ENCODE measurements around the gene OSCP1. TPM values are rescaled to one million over a fixed set of nuclear protein-coding genes. Genes with fewer than 3 reads are reported as not detected.

Gene OSCP1
- polyA plus RNA-seq, 1 of the 3 experiments (the other 2 are of a cell fraction) = 11.9 TPM

DNA sequence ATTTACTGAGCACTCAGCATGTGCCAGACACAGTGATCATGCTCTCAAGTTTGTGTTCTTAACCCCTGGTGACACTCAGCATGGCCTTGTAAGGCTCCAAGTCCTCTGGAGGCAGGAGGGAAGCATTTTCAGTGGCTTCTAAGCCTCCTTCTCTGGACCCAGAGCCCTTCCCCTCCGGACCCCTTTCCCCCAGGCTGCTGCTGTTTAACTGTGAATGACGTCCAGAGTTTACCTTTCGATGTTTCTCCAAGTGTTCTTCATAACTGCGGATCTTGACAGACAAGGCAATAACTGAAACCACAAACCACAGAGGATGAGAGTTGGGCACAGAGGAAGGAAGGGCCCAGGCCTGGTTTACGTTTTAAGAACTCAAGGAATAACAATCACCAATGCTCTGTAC, 7.4 kb upstream of the OSCP1 start:
- no peak for DNase-seq
- no peak overlapping the region for H3K9ac ChIP-seq
- TF ChIP-seq TAF1 (IDR thresholded peaks at IDR 0.05; ENCODE audit: borderline replicate concordance, low read depth, low read length) = no peak
- TF ChIP-seq RXRA (IDR thresholded peaks at IDR 0.05; ENCODE audit: borderline replicate concordance, low read depth) = no peak
- TF ChIP-seq FOSL2 (IDR thresholded peaks at IDR 0.05; ENCODE audit: borderline replicate concordance, low read depth) = no peak
- no peak for TF ChIP-seq ELF1 (IDR thresholded peaks at IDR 0.05)
- TF ChIP-seq, protein P1, sequence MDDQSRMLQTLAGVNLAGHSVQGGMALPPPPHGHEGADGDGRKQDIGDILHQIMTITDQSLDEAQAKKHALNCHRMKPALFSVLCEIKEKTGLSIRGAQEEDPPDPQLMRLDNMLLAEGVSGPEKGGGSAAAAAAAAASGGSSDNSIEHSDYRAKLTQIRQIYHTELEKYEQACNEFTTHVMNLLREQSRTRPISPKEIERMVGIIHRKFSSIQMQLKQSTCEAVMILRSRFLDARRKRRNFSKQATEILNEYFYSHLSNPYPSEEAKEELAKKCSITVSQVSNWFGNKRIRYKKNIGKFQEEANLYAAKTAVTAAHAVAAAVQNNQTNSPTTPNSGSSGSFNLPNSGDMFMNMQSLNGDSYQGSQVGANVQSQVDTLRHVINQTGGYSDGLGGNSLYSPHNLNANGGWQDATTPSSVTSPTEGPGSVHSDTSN (IDR thresholded peaks at IDR 0.05) = no peak
- TF ChIP-seq TCF12 (IDR thresholded peaks at IDR 0.05) = no peak
- no peak for TF ChIP-seq USF2 (IDR thresholded peaks at IDR 0.05; ENCODE audit: borderline replicate concordance, low read depth, low read length)
- TF ChIP-seq RFX5 (IDR thresholded peaks at IDR 0.05; ENCODE audit: low read length) = no peak
- H3K27me3 ChIP-seq (ENCODE audit: insufficient read depth) = no peaks in the 10 kb centered on the region
- no peak overlapping the region for H3K4me2 ChIP-seq
- ChIA-PET POLR2A (no interaction called here), CTCF (no interaction called here)
- H3K36me3 ChIP-seq (replicated peaks in 1 of 2; ENCODE audit: control insufficient read depth in 1 of 2, insufficient read depth in 2 of 2, low read length in 1 of 2) = peaks cover 46 to 60% of the 10 kb centered on the region in 2 experiments
- no peaks in the 10 kb centered on the region for H4K20me1 ChIP-seq (ENCODE audit: insufficient read depth)
- no peak overlapping the region for H2AFZ ChIP-seq (ENCODE audit: low read depth)
- no peaks in the 10 kb centered on the region for H3K4me1 ChIP-seq (ENCODE audit: control insufficient read depth in 1 of 2, insufficient read depth in 2 of 2, low read depth in 1 of 2, low read length in 1 of 2)
- H3K4me3 ChIP-seq (ENCODE audit: low read depth in 2 of 2, low read length in 1 of 2) = no peak overlapping the region
- H3K9me2 ChIP-seq = no peaks in the 10 kb centered on the region
- WGBS (ENCODE audit: low lambda C conversion rate) = 93% methylated on average over 5 of the region's 5 CpGs
- no peaks in the 10 kb centered on the region for H3K9me3 ChIP-seq
- peaks cover under 1% of the 10 kb centered on the region for H3K79me2 ChIP-seq (ENCODE audit: insufficient read depth)
- peaks cover 12% of the 10 kb centered on the region for H3F3A ChIP-seq (replicated peaks; ENCODE audit: insufficient read depth)
- no peak overlapping the region for H3K27ac ChIP-seq (ENCODE audit: low read depth in 2 of 2, low read length in 1 of 2)

- H3K9me2 ChIP-seq = no peaks in the 10 kb centered on the region
- H3K4me3 ChIP-seq (ENCODE audit: low read depth in 2 of 2, low read length in 1 of 2) = no peak overlapping the region
- H3F3A ChIP-seq (replicated peaks; ENCODE audit: insufficient read depth) = peaks cover 12% of the 10 kb centered on the region
- H3K79me2 ChIP-seq (ENCODE audit: insufficient read depth) = no peaks in the 10 kb centered on the region
- peaks cover 44 to 51% of the 10 kb centered on the region in 2 experiments for H3K36me3 ChIP-seq (replicated peaks in 1 of 2; ENCODE audit: control insufficient read depth in 1 of 2, insufficient read depth in 2 of 2, low read length in 1 of 2)
- CTCF ChIA-PET = no interaction called here
- no peak for DNase-seq
- no peaks in the 10 kb centered on the region for H3K27me3 ChIP-seq (ENCODE audit: insufficient read depth)
- TF ChIP-seq IRF3 (IDR thresholded peaks at IDR 0.05; ENCODE audit: low read depth, low read length) = no peak
- no peak for TF ChIP-seq MXI1 (IDR thresholded peaks at IDR 0.05; ENCODE audit: low read depth, low read length)
- no peak for TF ChIP-seq USF1 (IDR thresholded peaks at IDR 0.05; ENCODE audit: borderline replicate concordance, low read depth)
- no peak for TF ChIP-seq FOSL2 (IDR thresholded peaks at IDR 0.05; ENCODE audit: borderline replicate concordance, low read depth)
- no peak for TF ChIP-seq NFIC (IDR thresholded peaks at IDR 0.05; ENCODE audit: borderline replicate concordance)
- no peak for TF ChIP-seq YY1 (IDR thresholded peaks at IDR 0.05; ENCODE audit: low read depth)
- no peak for TF ChIP-seq GABPA (IDR thresholded peaks at IDR 0.05; ENCODE audit: low read depth)
- TF ChIP-seq CHD2 (IDR thresholded peaks at IDR 0.05; ENCODE audit: low read length, partially characterized antibody) = no peak
- no peak for TF ChIP-seq MEF2A (IDR thresholded peaks at IDR 0.05; ENCODE audit: borderline replicate concordance, low read depth)
- no peak for TF ChIP-seq TCF12 (IDR thresholded peaks at IDR 0.05)
- H3K27ac ChIP-seq (ENCODE audit: low read depth in 2 of 2, low read length in 1 of 2) = no peak overlapping the region
- H3K9ac ChIP-seq = no peak overlapping the region
- no peak overlapping the region for H3K4me2 ChIP-seq
- H3K4me1 ChIP-seq (ENCODE audit: control insufficient read depth in 1 of 2, insufficient read depth in 2 of 2, low read depth in 1 of 2, low read length in 1 of 2) = no peaks in the 10 kb centered on the region
- no peak overlapping the region for H2AFZ ChIP-seq (ENCODE audit: low read depth)
- H3K9me3 ChIP-seq = no peaks in the 10 kb centered on the region
- POLR2A ChIA-PET = no interaction called here
- no peaks in the 10 kb centered on the region for H4K20me1 ChIP-seq (ENCODE audit: insufficient read depth)
These were observed 6.2 kb upstream of the OSCP1 start for GRCh38 chr1:36456391-36456928.

Measured in SK-N-SH (cell line).